HG03280 (cell line): ENCODE data around the gene OAS1.
"Not testable (repeated sequence)": the region's sequence is repeated elsewhere in the genome, so short reads cannot be mapped to it uniquely, and the experiment has no call there.

Experiments
- ATAC-seq: cut with Tn5 transposase; IDR thresholded peaks from one replicate; pipeline ENCODE4 v1.9.1; 2021; ENCODE audit warnings: mild to moderate bottlenecking, moderate library complexity; ENCODE audit not compliant: unreplicated experiment

The OAS1 gene

DNA sequence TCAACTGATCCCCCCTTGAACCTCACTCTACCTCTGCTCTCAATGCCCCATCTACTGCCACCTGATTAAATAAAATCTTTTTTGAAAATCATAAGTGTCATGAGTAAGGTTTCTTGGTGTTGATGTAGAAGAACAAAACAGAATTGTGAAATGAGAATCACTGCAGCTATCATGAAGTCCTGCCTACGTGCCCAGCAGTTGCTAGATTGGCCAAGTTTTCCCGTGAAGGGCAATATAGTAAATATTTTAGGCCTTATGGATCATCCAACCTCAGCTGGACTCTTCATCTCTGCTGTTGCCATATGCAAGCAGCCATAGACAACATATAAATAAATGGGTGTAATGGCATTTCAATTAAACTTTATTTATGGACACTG is 26.4 kb downstream of the OAS1 start:
- no peak for ATAC-seq

DNA sequence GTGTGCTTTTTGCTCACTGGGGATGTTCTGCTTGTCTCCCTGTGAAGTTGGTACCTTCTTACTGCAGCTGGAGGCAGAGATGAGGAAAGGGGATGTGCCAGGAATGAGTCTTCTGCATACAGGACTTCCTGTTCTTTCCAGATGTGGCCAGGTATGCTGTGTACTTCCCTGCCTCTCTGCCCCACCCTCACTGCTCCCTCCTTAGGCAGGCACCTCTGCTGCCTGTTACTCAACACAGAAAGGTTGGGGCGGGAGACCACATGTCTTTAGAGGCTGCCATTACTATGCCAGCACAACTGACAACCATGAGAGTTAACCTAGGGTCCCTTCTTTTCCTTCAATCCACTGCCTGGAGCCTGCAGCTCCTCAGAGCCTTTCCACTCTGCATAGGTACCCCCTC is 29.5 kb downstream of the OAS1 start:
- ATAC-seq: no peak

DNA sequence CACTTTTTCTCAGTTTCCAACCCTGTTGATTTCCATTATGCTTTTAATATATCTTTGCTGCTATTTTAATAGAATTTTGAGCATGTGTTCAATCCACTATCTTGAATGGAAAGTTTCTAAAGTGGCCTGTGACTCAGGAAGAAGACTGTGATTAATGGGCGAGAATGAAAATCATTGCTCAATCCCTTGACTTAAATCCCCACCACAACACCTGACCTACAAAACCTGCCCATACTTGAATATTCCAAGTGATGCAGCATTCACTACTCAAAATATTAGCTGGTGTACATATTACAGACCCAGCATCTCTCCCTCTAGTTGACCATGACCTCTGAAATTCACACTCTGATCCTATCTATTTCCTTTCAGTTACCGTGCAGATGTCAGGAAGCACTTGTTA is 30.2 kb downstream of the OAS1 start:
- ATAC-seq: no peak

DNA sequence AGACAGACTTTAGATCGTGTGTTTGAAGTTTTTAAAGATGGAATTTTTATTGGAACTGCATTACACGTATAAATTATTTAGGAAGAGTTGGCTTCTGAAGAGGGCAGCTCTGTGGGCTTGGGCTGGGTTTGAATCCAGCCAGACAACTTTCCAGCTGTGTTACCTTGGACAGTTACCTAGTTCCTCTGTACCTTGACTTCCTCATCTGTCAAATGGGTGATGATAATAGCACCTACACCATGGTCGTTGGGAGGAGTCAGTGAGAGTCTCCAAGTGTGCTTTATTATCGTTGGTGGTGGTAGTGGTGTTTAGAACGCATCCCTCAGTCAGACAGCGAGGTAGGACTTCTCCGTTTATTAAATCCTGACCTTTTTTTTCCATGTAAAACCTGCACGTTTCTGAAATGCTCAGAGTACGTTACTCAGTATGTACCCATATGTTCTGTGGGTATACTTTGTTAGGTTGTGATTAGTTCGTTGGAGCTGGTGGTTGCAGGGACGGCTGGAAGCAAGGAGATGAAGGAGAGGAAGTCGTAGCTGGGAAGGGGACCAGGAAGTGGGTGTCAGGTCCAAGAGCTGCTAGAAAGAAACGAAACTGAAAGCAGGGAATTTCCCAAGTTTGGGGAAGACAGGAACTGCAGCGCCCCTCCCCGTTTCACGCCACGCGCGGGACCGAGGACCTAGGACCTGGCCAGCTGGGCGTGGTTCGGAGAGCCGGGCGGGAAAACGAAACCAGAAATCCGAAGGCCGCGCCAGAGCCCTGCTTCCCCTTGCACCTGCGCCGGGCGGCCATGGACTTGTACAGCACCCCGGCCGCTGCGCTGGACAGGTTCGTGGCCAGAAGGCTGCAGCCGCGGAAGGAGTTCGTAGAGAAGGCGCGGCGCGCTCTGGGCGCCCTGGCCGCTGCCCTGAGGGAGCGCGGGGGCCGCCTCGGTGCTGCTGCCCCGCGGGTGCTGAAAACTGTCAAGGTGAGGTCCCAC is 31.3 kb downstream of the OAS1 start, which contains the start of gene OAS3:
TSS of gene OAS3 (plus strand) at position 734 of the 979 bp plus-strand sequence. CDS start at position 791, 57 bp downstream.
- no peak for ATAC-seq

DNA sequence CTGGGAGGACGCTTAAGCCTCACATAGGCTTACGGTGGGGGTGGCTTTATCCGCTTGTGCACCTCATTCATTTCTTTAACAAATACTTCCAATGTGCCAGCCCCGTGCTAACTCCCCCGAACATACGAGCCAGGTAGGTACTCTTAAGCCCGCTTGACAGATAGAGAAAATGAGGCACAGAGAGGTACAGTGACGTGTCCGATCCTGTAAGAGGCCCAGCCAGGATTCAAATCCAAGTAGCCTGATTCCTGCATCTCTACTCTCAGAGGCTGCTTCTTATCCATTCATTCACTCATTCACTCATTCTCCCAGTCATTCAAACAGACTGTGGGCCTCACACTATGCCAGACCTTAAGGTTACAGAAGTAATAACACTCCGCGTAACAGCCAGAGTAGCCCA is 32.0 kb downstream of the OAS1 start:
- no peak for ATAC-seq

DNA sequence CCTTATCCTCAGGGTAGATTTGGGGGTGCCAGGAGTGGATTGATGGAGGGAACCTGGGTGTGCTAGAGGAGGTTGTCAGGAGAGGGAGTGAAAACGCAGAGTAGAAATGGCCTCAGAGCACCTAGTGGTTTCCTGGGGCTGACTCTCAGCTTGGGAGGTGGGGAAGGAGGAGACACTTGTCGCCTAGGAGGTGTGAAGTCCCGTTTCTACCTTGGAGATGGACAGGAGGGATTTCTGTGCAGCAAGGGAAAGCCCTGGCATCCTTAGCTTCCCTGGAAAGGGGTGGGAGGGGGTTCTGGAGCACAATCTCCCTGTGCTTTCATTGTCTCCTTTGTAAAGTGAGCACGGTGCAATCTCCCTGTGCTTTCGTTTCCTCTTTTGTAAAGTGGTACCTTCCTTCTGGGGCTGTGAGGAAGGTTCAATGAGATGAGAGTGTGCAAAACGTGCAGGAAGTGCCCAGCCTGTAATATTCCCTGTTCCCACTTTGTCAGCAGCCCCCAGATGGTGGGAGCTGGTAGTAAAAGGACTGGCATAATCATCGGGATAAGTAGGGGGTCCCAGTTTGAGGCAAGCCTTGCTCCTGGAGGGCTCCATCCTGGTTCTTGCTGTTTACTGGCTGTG is 33.1 kb downstream of the OAS1 start:
- ATAC-seq: no peak

DNA sequence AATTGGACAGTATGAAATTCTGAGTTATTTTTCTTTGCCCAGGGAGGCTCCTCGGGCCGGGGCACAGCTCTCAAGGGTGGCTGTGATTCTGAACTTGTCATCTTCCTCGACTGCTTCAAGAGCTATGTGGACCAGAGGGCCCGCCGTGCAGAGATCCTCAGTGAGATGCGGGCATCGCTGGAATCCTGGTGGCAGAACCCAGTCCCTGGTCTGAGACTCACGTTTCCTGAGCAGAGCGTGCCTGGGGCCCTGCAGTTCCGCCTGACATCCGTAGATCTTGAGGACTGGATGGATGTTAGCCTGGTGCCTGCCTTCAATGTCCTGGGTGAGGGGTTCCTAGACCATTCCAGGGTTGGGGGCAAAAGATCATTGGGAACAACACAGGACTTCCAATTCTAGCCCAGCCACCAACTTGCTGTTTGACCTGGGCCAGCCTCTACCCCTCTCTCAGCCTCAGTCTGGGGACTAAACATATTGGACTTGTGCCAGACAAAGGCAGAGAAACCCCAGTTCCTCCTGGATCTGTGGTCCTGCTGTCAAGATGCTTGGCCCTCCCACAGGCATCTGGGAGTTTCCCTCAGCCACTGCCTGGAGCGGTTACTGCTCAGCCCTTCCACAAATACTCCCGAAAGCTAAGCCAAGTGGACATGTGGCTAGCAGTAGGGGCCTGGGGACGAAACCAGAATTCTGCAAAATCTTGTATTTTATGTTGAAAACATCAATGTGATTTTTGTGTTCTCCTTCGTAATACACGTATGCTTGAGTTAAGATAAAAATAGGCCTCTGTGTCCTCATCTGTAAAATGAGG is 35.0 kb downstream of the OAS1 start:
- no peak for ATAC-seq

DNA sequence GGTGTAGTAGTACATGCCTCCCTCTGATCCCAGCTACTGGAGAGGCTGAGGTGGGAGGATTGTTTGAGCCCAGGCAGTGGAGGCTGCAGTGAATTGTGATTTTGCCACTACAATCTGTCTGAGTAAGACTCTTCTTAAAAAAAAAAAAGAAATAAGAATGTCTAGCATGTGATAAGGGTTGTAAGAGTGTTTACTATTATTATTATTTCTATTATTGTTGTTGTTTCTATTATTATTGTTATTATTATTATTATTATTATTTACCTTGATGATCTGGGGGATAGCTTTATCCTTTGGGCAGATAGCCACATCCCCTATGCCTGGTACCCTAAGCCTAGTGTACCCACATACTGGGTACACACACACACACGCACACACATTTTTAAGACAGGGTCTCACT is 35.8 kb downstream of the OAS1 start:
- ATAC-seq: no peak

DNA sequence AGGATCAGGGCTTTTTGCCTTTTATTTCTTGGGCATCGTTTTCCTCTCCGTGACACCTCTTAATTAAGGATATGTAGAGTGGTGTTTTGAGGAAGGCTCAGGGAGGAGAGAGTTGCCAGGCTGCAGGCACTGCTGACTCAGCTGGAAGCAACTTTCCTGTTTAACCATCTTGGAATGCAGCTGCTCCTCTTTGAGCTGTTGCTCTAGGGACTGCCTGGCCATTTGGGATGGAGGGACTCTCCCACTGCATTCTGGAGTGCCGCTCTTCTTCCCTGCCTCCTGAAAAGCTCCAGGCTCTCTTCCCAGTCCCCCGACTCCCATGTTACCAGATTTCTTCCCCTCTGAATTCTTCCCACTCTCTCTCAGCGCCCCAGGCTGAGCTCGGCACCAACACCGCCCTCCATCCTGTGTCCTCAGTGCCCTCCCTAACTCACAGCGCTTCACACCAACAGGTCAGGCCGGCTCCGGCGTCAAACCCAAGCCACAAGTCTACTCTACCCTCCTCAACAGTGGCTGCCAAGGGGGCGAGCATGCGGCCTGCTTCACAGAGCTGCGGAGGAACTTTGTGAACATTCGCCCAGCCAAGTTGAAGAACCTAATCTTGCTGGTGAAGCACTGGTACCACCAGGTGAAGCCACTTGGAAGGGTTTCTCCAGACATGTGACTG is 37.4 kb downstream of the OAS1 start:
- no peak for ATAC-seq

DNA sequence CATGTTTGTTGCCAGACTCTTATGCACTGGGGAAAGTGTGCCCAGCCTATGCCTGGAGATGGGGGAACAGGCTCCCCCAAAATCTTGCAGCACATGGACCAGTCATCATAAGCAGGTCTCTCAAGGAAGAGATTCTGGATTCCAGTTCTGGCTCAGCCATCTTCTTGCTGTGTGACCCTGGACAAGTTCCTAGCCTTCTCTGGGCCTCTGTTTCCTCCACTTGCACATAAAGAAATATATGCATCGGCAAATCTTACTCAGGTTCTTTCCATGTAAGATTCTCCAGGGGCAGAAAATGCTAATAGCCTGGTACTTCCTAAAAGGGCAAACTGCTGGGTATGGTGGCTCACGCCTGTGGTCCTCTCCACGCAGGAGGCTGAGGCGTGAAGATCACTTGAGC is 38.8 kb downstream of the OAS1 start:
- no peak for ATAC-seq

DNA sequence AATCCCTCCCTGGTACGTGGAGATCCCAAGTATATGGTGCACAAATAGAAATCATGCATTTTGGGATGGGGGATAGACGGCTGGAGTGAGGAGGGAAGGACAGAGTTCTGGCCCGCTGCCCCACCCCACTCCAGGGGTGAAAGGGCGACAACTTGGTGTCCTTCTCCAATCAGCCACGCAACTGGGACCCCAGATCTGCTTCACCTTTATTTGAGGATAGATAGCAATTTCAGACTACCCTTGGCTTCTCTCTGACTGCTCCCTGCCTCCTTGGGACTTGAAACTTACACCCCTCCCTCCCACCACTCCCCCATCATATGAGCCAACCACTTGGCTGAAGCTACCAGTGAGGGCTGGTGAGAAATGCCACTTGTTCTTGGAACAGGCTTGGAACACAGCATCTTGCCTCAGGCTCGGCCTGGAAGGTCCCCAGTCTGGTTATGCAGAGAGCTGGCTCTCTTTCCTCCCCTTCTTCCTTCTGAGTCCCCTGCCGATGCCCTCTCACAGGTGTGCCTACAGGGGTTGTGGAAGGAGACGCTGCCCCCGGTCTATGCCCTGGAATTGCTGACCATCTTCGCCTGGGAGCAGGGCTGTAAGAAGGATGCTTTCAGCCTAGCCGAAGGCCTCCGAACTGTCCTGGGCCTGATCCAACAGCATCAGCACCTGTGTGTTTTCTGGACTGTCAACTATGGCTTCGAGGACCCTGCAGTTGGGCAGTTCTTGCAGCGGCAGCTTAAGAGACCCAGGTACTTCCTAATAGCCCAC is 39.7 kb downstream of the OAS1 start:
- ATAC-seq: no peak

DNA sequence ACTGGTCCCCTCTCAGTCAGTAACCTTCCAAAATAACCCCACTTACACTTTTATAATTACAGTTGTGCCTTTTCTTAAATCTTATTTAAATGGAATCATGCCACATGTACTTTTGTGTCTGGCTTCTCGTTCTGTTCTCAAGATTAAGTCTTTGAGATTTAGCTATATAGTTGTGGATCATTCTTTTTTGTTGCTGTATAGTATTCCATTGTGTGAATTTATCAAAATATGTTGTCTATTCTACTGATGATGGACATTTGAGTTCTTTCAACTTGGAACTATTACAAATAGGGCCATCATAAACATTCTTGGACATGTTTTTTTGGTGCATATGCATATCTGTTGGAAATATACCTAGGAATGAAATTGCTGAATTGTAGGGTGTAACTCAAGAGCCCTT is 40.6 kb downstream of the OAS1 start:
- no peak for ATAC-seq

DNA sequence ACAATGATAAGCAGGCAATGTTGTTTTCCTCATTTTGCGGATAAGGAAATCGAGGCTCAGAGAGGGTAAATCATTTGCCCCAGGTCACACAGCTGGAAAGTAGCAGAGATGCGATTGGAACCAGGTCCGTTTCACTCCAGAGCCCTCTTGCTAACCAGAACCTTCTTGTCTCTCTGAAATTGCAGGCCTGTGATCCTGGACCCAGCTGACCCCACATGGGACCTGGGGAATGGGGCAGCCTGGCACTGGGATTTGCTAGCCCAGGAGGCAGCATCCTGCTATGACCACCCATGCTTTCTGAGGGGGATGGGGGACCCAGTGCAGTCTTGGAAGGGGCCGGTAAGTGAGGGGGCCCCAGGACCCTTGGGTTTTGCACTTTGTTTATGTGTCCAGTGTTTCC is 41.0 kb downstream of the OAS1 start:
- no peak for ATAC-seq

DNA sequence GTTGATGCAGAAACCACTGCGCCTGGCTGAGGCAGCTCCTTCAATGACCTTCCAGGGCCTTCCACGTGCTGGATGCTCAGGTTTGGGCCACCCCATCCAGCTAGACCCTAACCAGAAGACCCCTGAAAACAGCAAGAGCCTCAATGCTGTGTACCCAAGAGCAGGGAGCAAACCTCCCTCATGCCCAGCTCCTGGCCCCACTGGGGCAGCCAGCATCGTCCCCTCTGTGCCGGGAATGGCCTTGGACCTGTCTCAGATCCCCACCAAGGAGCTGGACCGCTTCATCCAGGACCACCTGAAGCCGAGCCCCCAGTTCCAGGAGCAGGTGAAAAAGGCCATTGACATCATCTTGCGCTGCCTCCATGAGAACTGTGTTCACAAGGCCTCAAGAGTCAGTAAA is 42.0 kb downstream of the OAS1 start:
- ATAC-seq: no peak

DNA sequence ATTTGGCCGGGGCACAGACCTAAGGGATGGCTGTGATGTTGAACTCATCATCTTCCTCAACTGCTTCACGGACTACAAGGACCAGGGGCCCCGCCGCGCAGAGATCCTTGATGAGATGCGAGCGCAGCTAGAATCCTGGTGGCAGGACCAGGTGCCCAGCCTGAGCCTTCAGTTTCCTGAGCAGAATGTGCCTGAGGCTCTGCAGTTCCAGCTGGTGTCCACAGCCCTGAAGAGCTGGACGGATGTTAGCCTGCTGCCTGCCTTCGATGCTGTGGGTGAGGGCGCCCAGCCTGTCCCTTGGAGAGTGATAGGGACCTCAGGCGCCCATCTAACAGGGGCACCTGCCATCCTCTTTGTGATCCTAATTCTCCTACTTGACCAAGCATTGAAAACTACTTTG is 43.9 kb downstream of the OAS1 start:
- no peak for ATAC-seq

DNA sequence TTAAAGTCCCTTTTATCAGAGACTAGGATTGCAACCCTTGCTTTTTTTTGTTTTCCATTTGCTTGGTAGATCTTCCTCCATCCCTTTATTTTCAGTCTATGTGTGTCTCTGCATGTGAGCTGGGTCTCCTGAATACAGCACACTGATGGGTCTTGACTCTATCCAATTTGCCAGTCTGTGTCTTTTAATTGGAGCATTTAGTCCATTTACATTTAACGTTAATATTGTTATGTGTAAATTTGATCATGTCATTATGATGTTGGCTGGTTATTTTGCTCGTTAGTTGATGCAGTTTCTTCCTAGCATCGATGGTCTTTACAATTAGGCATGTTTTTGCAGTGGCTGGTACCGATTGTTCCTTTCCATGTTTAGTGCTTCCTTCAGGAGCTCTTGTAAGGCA is 50.4 kb downstream of the OAS1 start:
- ATAC-seq: not testable (repeated sequence)

DNA sequence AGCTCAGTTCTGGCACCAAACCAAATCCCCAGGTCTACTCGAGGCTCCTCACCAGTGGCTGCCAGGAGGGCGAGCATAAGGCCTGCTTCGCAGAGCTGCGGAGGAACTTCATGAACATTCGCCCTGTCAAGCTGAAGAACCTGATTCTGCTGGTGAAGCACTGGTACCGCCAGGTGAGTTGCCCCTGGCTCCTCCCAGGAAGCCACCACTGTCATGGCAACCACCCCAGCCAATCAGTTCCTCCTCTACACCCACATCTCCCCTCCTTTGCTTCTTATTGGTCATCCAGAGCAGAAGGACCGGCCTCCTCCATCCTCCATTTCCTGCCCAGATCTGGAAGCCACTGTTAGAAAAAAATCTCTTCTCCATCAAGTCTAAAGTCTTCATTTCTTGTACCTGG is 54.3 kb downstream of the OAS1 start:
- no peak for ATAC-seq

DNA sequence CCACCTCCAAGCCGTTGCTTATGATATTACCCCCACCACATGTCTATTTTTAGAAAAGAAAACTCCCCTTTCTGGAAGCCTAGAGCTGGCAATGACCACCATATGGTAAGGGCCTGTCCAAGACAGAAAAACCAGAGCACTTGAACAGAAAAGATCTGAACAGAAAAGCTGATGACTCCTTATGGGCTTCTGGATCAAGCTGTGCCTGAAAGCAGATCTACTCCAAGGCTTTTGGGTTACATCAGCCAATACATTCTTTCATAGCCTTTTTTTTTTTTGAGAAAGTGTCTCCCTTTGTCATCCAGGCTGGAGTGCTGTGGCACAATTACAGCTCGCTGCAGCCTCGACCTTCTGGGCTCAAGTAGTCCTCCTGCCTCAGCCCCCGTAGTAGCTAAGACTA is 54.8 kb downstream of the OAS1 start:
- ATAC-seq: no peak

DNA sequence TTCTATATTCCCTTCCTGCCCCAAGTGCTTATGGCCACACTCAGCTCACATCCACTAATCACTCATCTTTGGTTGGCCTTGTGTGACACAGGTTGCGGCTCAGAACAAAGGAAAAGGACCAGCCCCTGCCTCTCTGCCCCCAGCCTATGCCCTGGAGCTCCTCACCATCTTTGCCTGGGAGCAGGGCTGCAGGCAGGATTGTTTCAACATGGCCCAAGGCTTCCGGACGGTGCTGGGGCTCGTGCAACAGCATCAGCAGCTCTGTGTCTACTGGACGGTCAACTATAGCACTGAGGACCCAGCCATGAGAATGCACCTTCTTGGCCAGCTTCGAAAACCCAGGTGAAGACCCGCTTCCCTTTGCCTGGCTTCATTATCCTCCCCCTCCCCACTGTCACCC is 55.8 kb downstream of the OAS1 start:
- ATAC-seq: no peak

DNA sequence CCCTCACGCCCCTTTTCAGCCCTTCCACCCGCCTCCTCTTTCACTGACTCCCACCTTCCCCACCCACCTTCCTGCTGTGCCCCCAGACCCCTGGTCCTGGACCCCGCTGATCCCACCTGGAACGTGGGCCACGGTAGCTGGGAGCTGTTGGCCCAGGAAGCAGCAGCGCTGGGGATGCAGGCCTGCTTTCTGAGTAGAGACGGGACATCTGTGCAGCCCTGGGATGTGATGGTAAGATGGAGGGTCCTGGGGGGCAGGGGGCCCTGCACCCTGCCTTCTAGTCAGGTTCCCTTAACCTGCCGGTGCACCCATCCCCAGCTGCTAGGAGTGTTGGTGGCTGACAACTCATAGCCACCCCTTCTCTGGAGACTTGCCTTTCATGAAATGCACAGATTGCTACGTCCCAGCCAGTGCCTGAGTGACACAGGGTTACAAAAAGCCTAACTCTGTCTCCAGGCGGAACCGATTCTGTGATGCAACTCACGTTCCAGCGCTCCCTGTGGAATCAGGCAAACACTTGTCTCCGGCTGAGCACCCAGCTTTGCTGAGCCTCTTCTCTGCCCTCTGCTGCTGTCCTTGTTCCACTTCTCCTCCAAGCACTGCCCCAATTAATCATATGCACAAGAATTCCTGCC is 56.6 kb downstream of the OAS1 start:
- ATAC-seq: no peak
